MM.1S (cell line): ENCODE results near the gene CEP72.

Experiments
- DNase-seq: peaks from one replicate; pipeline ENCODE4 v3.0.0-alpha.2; 2015
- H2AFZ ChIP-seq: fragments of 300-600 bp; sonication (generic); 2 replicates; pipeline ENCODE4 v1.6.0; 2016; ENCODE audit warnings: antibody characterized with exemption, low read length
- H3F3A ChIP-seq: fragments of 300-600 bp; sonication (generic); 2 replicates; pipeline ENCODE4 v1.6.1; 2016; ENCODE audit warnings: mild to moderate bottlenecking, antibody characterized with exemption, low read length, moderate library complexity, mixed read lengths; ENCODE audit not compliant: insufficient read depth
- H3K27ac ChIP-seq: fragments of 300-600 bp; sonication (generic); 2 replicates; pipeline ENCODE4 v1.5.1; 2016; ENCODE audit warnings: mild to moderate bottlenecking, low read length
- H3K27me3 ChIP-seq: fragments of 300-600 bp; sonication (generic); replicated peaks from 2 replicates; pipeline ENCODE4 v1.6.0; 2016; ENCODE audit warnings: low read length; ENCODE audit not compliant: insufficient read depth
- H3K36me3 ChIP-seq: fragments of 300-600 bp; sonication (generic); replicated peaks from 2 replicates; pipeline ENCODE4 v1.6.1; 2016; ENCODE audit warnings: mild to moderate bottlenecking, low read length, mixed read lengths; ENCODE audit not compliant: insufficient read depth
- H3K4me1 ChIP-seq: fragments of 300-600 bp; sonication (generic); 2 replicates; pipeline ENCODE4 v1.6.1; 2016; ENCODE audit warnings: low read length, mixed read lengths
- H3K4me2 ChIP-seq: fragments of 300-600 bp; sonication (generic); 2 replicates; pipeline ENCODE4 v1.6.0; 2016; ENCODE audit warnings: low read depth, low read length
- H3K4me3 ChIP-seq: fragments of 300-600 bp; sonication (generic); 2 replicates; pipeline ENCODE4 v1.5.1; 2016; ENCODE audit warnings: low read length, mixed read lengths
- H3K79me2 ChIP-seq: fragments of 300-600 bp; sonication (generic); 2 replicates; pipeline ENCODE4 v1.6.1; 2016; ENCODE audit warnings: mixed run types, low read length, mixed read lengths
- H3K9ac ChIP-seq: fragments of 300-600 bp; sonication (generic); 2 replicates; pipeline ENCODE4 v1.6.1; 2016; ENCODE audit warnings: low read length, mixed read lengths
- H3K9me2 ChIP-seq: fragments of 300-600 bp; sonication (generic); replicated peaks from 2 replicates; pipeline ENCODE4 v1.6.1; 2016; ENCODE audit warnings: mild to moderate bottlenecking, low read length, mixed read lengths; ENCODE audit not compliant: insufficient read depth
- H3K9me3 ChIP-seq: fragments of 300-600 bp; sonication (generic); replicated peaks from 2 replicates; pipeline ENCODE4 v1.6.1; 2016; ENCODE audit warnings: mild to moderate bottlenecking, low read length, mixed read lengths; ENCODE audit not compliant: insufficient read depth
- H4K20me1 ChIP-seq: fragments of 300-600 bp; sonication (generic); 2 replicates; pipeline ENCODE4 v1.6.1; 2016; ENCODE audit warnings: mild to moderate bottlenecking, low read length, moderate library complexity, mixed read lengths; ENCODE audit not compliant: insufficient read depth
- CTCF ChIP-seq: fragments of 300-600 bp; sonication (generic); IDR thresholded peaks from 2 replicates; pipeline ENCODE4 v1.5.1; 2016; ENCODE audit warnings: antibody characterized with exemption, low read length, mixed read lengths
- EZH2 ChIP-seq: fragments of 300-600 bp; sonication (generic); optimal IDR thresholded peaks from 2 replicates; pipeline ENCODE3; 2017; ENCODE audit warnings: low read depth, mild to moderate bottlenecking, antibody characterized with exemption, low read length, mixed read lengths
- EZH2phosphoT487 ChIP-seq: fragments of 300-600 bp; sonication (generic); IDR thresholded peaks from 2 replicates; pipeline ENCODE4 v1.6.1; 2018; ENCODE audit warnings: antibody characterized with exemption, low read length

CEP72 gene

GRCh38 chr5:659496-660263 lies 47.5 kb downstream of the CEP72 start:
- H3K4me2 ChIP-seq: no peak overlapping the region
- TF ChIP-seq EZH2: no peak
- no peak for TF ChIP-seq CTCF
- no peak for TF ChIP-seq EZH2phosphoT487
- H3F3A ChIP-seq: no peaks in the 10 kb centered on the region
- no peak overlapping the region for H3K27ac ChIP-seq
- H3K9me3 ChIP-seq: no peaks in the 10 kb centered on the region
- no peaks in the 10 kb centered on the region for H3K4me1 ChIP-seq
- no peaks in the 10 kb centered on the region for H3K36me3 ChIP-seq
- H3K9me2 ChIP-seq: no peaks in the 10 kb centered on the region
- H4K20me1 ChIP-seq: no peaks in the 10 kb centered on the region
- no peak overlapping the region for H2AFZ ChIP-seq
- no peaks in the 10 kb centered on the region for H3K27me3 ChIP-seq
- no peaks in the 10 kb centered on the region for H3K79me2 ChIP-seq
- H3K9ac ChIP-seq: no peak overlapping the region
- no peak overlapping the region for H3K4me3 ChIP-seq
- DNase-seq: no peak

DNA sequence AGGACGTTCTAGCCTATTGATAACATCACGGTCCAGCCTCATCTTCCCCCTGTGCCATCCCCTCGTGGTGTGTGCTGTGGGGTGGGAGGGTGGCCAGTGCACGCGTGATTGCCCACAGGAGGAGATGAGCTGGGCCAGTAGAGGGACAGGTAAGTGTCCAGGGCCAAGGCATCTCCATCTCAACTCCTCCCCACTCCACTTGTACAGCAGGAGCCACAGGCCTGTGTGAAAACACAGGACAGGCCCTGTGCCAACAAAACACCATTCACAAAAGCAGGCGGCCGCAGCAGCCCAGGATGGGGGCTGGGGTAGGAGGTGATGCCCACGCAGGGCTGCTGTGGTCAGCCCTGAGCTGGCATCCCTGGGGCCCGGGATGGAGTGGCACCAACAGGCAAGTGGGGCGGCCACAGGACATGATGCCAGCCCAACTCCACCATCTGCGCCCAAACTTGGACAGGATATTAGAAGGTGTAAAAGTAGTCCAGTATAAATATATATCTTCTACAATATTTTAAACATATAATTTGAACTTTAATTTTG lies 48.4 kb downstream of the CEP72 start:
- no peak overlapping the region for H2AFZ ChIP-seq
- no peak overlapping the region for H3K9ac ChIP-seq
- no peaks in the 10 kb centered on the region for H3K36me3 ChIP-seq

GRCh38 chr5:661891-662750 lies 50.0 kb downstream of the CEP72 start:
- no peak for DNase-seq
- TF ChIP-seq EZH2 (no peak), EZH2phosphoT487 (no peak), CTCF (no peak)
- Histone ChIP-seq H3K4me3 (no peak overlapping the region), H3K4me1 (no peaks in the 10 kb centered on the region), H3K79me2 (no peaks in the 10 kb centered on the region), H3K9me3 (no peaks in the 10 kb centered on the region), H3K27me3 (no peaks in the 10 kb centered on the region), H3K4me2 (no peak overlapping the region), H2AFZ (no peak overlapping the region), H3K36me3 (no peaks in the 10 kb centered on the region), H3K27ac (no peak overlapping the region), H3K9me2 (no peaks in the 10 kb centered on the region), H3F3A (no peaks in the 10 kb centered on the region), H4K20me1 (no peaks in the 10 kb centered on the region), H3K9ac (no peak overlapping the region)

More for the DNA sequence above, 48.4 kb downstream of the CEP72 start:
- H3K9me3 ChIP-seq: no peaks in the 10 kb centered on the region
- TF ChIP-seq EZH2phosphoT487 (no peak), EZH2 (no peak), CTCF (no peak)
- H3F3A ChIP-seq: no peaks in the 10 kb centered on the region
- H4K20me1 ChIP-seq: no peaks in the 10 kb centered on the region
- no peak overlapping the region for H3K27ac ChIP-seq
- no peak overlapping the region for H3K4me2 ChIP-seq
- DNase-seq: no peak
- no peaks in the 10 kb centered on the region for H3K4me1 ChIP-seq
- no peaks in the 10 kb centered on the region for H3K27me3 ChIP-seq
- no peak overlapping the region for H3K4me3 ChIP-seq
- no peaks in the 10 kb centered on the region for H3K79me2 ChIP-seq
- no peaks in the 10 kb centered on the region for H3K9me2 ChIP-seq
